B cell (primary cell): ENCODE data around the gene PSMA6. TPM values are rescaled to one million over a fixed set of nuclear protein-coding genes. Genes with fewer than 3 reads are reported as not detected.

Source experiments
- ATAC-seq: fragments of 200-7000 bp; cut with Tn5 transposase; one replicate; pipeline ENCODE4 v1.10.0; 2021; ENCODE audit warnings: low read depth, mild to moderate bottlenecking, moderate number of reproducible peaks, moderate library complexity
- CTCF ChIA-PET: fragments of 350-600 bp; sonication (Branson Sonifier 250); formaldehyde crosslinking; loops from one replicate; lab custom pipeline; 2021; ENCODE audit warnings: antibody characterized with exemption, inconsistent platforms; lab: Charles Lee
- POLR2A ChIA-PET: fragments of 350-600 bp; sonication (Branson Sonifier 250); formaldehyde crosslinking; loops from one replicate; lab custom pipeline; 2021; ENCODE audit warnings: antibody characterized with exemption; lab: Charles Lee
- DNase-seq: peaks from one replicate; pipeline ENCODE4 v3.0.0; 2013
- H2AFZ ChIP-seq: 2 replicates; pipeline ENCODE4 v1.6.1; 2012; ENCODE audit warnings: mild to moderate bottlenecking, low read depth, low read length; ENCODE audit not compliant: insufficient read depth, poor library complexity, severe bottlenecking
- H3K27ac ChIP-seq, 2 donors: 1 replicate in 1 of 2; 2 replicates in 1 of 2; pipeline ENCODE4 v1.5.1; 2012 to 2013; ENCODE audit warnings: low read length in 2 of 2, mild to moderate bottlenecking in 2 of 2, moderate library complexity in 1 of 2
- H3K27me3 ChIP-seq, 4 experiments: fragments of 200-600 bp in 1 of 4; sonication (generic) in 1 of 4; replicated peaks in 1 of 4; 1 replicate in 2 of 4; 2 replicates in 2 of 4; pipeline versions ENCODE4 v1.6.1 to v1.7.0; 2013 to 2016; ENCODE audit warnings: low read length in 3 of 4, mild to moderate bottlenecking in 2 of 4, mixed read lengths in 1 of 4, moderate library complexity in 1 of 4; ENCODE audit not compliant: insufficient read depth in 4 of 4, control insufficient read depth in 3 of 4; ENCODE audit errors: control extremely low read depth in 1 of 4
- H3K36me3 ChIP-seq, 2 experiments: replicated peaks in 1 of 2; 1 replicate in 1 of 2; 2 replicates in 1 of 2; pipeline versions ENCODE4 v1.6.1 to v1.7.1; 2013; ENCODE audit warnings: low read length in 1 of 2; ENCODE audit not compliant: insufficient read depth in 2 of 2, control insufficient read depth in 1 of 2; ENCODE audit errors: control extremely low read depth in 1 of 2, extremely low read depth in 1 of 2
- H3K4me1 ChIP-seq, 2 donors: fragments of 200-600 bp in 1 of 2; sonication (generic) in 1 of 2; 1 replicate in 1 of 2; 2 replicates in 1 of 2; pipeline versions ENCODE4 v1.5.1 to v1.6.1; 2013 to 2017; ENCODE audit warnings: low read length in 2 of 2; ENCODE audit not compliant: control insufficient read depth in 2 of 2, insufficient read depth in 2 of 2
- H3K4me2 ChIP-seq: replicated peaks from 2 replicates; pipeline ENCODE3; 2012; ENCODE audit warnings: mild to moderate bottlenecking, low read depth, low read length; ENCODE audit not compliant: poor library complexity, severe bottlenecking
- H3K4me3 ChIP-seq, 5 experiments: fragments of 200-600 bp in 1 of 5; sonication (generic) in 1 of 5; 1 replicate in 3 of 5; 2 replicates in 2 of 5; pipeline versions ENCODE4 v1.5.1 to v1.7.0; 2011 to 2016; ENCODE audit warnings: low read length in 4 of 5, mild to moderate bottlenecking in 4 of 5, low read depth in 2 of 5, control low read depth in 1 of 5, moderate library complexity in 1 of 5; ENCODE audit not compliant: insufficient read depth in 1 of 5; ENCODE audit errors: control extremely low read depth in 1 of 5, extremely low read depth in 1 of 5
- H3K79me2 ChIP-seq: fragments of 200-600 bp; sonication (generic); one replicate; pipeline ENCODE4 v1.6.0; 2016; ENCODE audit warnings: low read length; ENCODE audit not compliant: control insufficient read depth, insufficient read depth
- H3K9ac ChIP-seq: fragments of 200-600 bp; sonication (generic); 2 replicates; pipeline ENCODE4 v1.6.1; 2017; ENCODE audit warnings: mild to moderate bottlenecking, low read length, moderate library complexity
- H3K9me3 ChIP-seq, 3 donors: one replicate each; pipeline versions ENCODE4 v1.6.1 to v1.7.1; 2013; ENCODE audit warnings: low read length in 2 of 3; ENCODE audit not compliant: control insufficient read depth in 2 of 3, insufficient read depth in 1 of 3; ENCODE audit errors: control extremely low read depth in 1 of 3
- H4K20me1 ChIP-seq: 2 replicates; pipeline ENCODE4 v1.6.0; 2012; ENCODE audit warnings: mild to moderate bottlenecking, low read length; ENCODE audit not compliant: insufficient read depth, control insufficient read depth, poor library complexity, severe bottlenecking
- H3K27ac Mint-ChIP-seq: one replicate; pipeline ENCODE4 v1.8.0; 2021; ENCODE audit warnings: mixed read lengths
- H3K27me3 Mint-ChIP-seq: one replicate; pipeline ENCODE4 v1.8.0; 2021; ENCODE audit warnings: mixed read lengths
- H3K4me1 Mint-ChIP-seq: one replicate; pipeline ENCODE4 v1.8.0; 2021; ENCODE audit warnings: mixed read lengths
- H3K4me3 Mint-ChIP-seq: one replicate; pipeline ENCODE4 v1.8.0; 2021; ENCODE audit warnings: mixed read lengths
- H3K9me3 Mint-ChIP-seq: one replicate; pipeline ENCODE4 v1.8.0; 2022; ENCODE audit warnings: mixed read lengths; ENCODE audit not compliant: insufficient read depth
- CTCF ChIP-seq: fragments of 200-600 bp; IDR thresholded peaks from one replicate; pipeline ENCODE4 v1.8.0; 2022; ENCODE audit warnings: antibody characterized with exemption, mild to moderate bottlenecking
- EZH2 ChIP-seq: IDR thresholded peaks from 2 replicates; pipeline ENCODE4 v1.6.1; 2012; ENCODE audit warnings: borderline replicate concordance, low read depth, mild to moderate bottlenecking, moderate library complexity, low read length; ENCODE audit not compliant: insufficient read depth, poor library complexity, severe bottlenecking
- WGBS: methylation state at CpG from one replicate; pipeline ENCODE4 v1.1.5; 2013; ENCODE audit warnings: missing lambda C conversion rate; ENCODE audit not compliant: insufficient coverage; 5-methylcytosine and 5-hydroxymethylcytosine counted together
- intact Hi-C: fragments of 100-400 bp; cut with micrococcal nuclease; formaldehyde crosslinking; loops from one replicate; pipeline ENCODE4 v1.10.0; 2022
- polyA plus RNA-seq: library from polyadenylated mRNA; depleted of rRNA; stranded (reverse); fragments of >200 nt; gene quantifications from 2 replicates; pipeline ENCODE4 v1.2.3, GENCODE V29; 2012
- total RNA-seq, 2 donors: library from RNA; stranded (reverse); fragments of 120-200 nt in 1 of 2; gene quantifications; 1 replicate in 1 of 2; 2 replicates in 1 of 2; pipeline versions ENCODE4 v1.2.3 to v1.2.4, GENCODE V29; 2013 to 2022

The PSMA6 gene
- total and polyA plus RNA-seq, 2 donors (not counting 1 experiment from before 2014, with no cell fraction given): 47.0 to 70.6 TPM

GRCh38 chr14:35326375-35326774, 34.2 kb downstream of the PSMA6 start:
- H3K27me3 ChIP-seq: no peaks in the 10 kb centered on the region
- no peak overlapping the region for H3K9ac ChIP-seq
- no peaks in the 10 kb centered on the region for H3K36me3 ChIP-seq
- H3K9me3 ChIP-seq: no peaks in the 10 kb centered on the region
- TF ChIP-seq CTCF (no peak), EZH2 (no peak)
- H3K4me2 ChIP-seq: no peak overlapping the region
- no peaks in the 10 kb centered on the region for H3K9me3 Mint-ChIP-seq
- ChIA-PET CTCF (no interaction called here), POLR2A (no interaction called here)
- H3K27me3 Mint-ChIP-seq: no peaks in the 10 kb centered on the region
- WGBS: no CpG with 5 or more reads among the region's 1 CpG
- no peak overlapping the region for H3K4me3 Mint-ChIP-seq
- no peak for DNase-seq
- no peak overlapping the region for H3K27ac ChIP-seq
- no peak overlapping the region for H3K4me3 ChIP-seq
- no peaks in the 10 kb centered on the region for H3K79me2 ChIP-seq
- H3K27ac Mint-ChIP-seq: no peak overlapping the region
- no peak overlapping the region for H2AFZ ChIP-seq
- no peaks in the 10 kb centered on the region for H3K4me1 ChIP-seq
- H3K4me1 Mint-ChIP-seq: no peaks in the 10 kb centered on the region
- no peaks in the 10 kb centered on the region for H4K20me1 ChIP-seq
- intact Hi-C loops: no loop called here
- no peak for ATAC-seq

GRCh38 chr14:35331605-35332516, 39.7 kb downstream of the PSMA6 start:
- Histone ChIP-seq H3K36me3 (no peaks in the 10 kb centered on the region), H3K27me3 (no peaks in the 10 kb centered on the region), H3K9ac (no peak overlapping the region), H3K27ac (no peak overlapping the region), H3K9me3 (no peaks in the 10 kb centered on the region), H3K4me1 (peaks cover 10 to 13% of the 10 kb centered on the region in 2 donors), H3K4me3 (no peak overlapping the region), H3K79me2 (no peaks in the 10 kb centered on the region), H4K20me1 (no peaks in the 10 kb centered on the region), H2AFZ (peak overlapping the region; percentile 64), H3K4me2 (no peak overlapping the region)
- TF ChIP-seq CTCF (no peak), EZH2 (no peak)
- ChIA-PET POLR2A (no interaction called here), CTCF (interaction anchor here (0.7 kb wide), 1 partner anchor 62 kb away, joined by 3 read pairs; no protein-coding TSS in a partner anchor)
- intact Hi-C loops: no loop called here
- peaks cover 23% of the 10 kb centered on the region for H3K4me1 Mint-ChIP-seq
- whole genome bisulfite sequencing: 46% methylated on average over 17 of the region's 21 CpGs
- H3K9me3 Mint-ChIP-seq: no peaks in the 10 kb centered on the region
- H3K27ac Mint-ChIP-seq: peak overlapping the region; percentile 71
- no peaks in the 10 kb centered on the region for H3K27me3 Mint-ChIP-seq
- peak; percentile 35 for DNase-seq
- H3K4me3 Mint-ChIP-seq: peak overlapping the region; percentile 48
- ATAC-seq: peak; percentile 51
